Measurements from ENCODE around the gene LAMA2.

LAMA2 gene

DNA sequence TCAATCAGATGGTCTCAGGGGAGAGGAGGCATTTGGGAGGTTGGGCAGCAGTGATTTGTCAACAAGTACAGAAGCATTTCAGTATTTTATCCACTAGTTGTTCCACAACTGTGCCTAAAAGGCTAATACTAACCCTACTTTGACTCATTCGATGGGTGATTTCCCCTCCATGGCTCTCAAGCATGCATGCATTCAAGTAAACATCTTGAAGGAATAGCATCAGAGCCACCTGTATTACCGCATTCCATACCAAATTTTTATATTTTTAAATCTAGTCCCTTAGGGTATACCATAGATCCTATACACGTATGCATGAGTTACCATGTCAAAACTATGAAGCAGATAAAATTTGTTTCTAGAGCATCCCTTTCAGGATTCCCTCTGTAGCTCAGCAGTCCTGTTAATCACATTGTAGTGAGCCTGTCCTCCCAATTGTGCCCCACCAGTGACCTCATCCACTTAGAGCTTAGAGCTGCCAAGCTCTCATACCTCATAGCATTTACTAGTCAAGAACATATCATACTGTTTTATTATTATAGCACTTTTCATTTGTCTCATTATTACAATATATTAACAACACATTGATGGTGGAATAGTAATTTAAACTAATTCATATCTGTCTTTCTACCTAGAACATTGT lies 213.8 kb downstream of the LAMA2 start:
- DNase-seq: no peak

DNA sequence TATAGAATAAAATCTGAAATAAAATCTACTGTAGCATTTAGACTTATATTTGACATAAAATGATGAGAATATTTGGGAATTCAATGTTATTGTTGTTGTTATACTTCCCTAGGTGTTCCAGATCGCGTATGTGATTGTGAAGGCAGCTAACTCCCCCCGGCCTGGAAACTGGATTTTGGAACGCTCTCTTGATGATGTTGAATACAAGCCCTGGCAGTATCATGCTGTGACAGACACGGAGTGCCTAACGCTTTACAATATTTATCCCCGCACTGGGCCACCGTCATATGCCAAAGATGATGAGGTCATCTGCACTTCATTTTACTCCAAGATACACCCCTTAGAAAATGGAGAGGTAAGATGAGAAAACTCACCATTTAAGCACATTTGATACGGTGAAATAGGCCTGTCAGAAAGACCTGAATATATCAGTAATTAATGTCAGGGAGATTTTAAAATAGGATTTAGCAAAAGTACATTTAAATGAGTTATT lies 215.2 kb downstream of the LAMA2 start:
- no peak for DNase-seq

DNA sequence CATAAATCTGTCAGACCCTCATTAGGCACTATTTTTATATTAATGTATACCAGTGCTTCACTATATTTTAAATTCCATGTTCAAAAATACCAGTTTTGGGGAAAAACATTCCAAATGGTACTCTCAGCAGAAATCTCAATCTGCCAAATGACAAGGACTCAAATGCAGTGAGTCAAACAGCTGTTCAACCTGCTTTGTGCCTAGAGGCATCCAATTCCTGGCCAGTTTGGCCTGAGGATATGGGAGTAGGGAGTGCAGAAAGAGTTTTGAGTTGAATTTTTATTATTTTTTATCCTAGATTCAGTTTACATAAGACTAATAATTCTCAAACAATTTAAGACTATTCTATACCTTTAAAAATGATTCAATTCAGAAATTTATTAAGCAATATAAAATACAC lies 216.8 kb downstream of the LAMA2 start:
- no peak for DNase-seq

DNA sequence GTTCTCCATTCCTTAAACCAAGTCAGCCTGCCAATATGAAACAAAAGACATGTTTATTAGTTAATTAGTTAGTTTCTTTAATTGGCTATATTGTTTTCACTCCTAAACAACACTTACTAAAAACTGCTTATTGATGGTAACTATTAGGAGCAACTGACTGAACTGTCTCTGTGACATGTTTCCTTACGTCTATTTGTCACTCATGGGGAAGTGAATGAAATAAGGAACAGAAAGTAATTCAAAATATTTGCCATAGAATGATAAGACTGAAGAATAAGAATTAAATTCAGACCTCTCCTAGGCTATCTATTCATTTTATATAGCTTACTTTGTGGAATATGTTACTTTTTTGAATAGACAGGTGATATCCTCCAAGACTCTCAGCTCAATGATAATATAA lies 217.2 kb downstream of the LAMA2 start:
- no peak for DNase-seq

DNA sequence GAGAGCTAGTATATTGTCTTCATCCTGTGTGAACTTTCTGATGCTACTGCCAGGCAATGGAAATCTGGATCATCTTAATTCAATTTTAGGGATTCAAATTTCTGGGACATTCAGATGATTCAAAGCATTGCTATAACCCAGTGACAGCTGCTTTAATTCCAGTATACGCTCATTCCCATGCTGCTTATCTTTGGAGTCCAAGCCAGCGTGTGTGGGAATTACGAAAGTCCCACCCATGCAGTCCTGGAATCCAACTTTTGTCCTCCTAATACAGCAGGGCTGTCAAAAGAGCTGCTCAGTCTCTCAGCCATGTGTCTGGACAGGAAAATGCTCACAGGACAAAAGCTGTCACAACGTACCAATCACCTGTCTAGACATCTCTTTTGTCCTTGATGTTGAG lies 219.8 kb downstream of the LAMA2 start:
- DNase-seq: no peak

DNA sequence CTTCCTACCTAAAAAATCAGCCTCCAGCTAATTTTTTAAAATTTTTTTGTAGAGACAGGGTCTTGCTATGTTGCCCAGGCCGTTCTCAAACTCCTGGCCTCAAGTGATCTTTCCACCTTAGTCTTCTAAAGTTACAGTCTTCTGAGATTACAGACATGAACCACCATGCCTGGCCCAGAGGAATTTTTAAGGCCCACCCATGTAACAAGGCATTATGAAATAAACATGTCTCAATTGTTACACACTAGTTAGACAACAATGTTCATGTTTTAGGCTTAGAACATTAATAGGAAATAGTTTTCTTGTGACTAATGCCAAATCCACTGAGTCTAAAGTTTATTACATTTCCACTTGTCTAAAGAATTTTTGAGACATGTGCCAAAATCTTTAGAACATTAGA lies 221.2 kb downstream of the LAMA2 start:
- DNase-seq: no peak

DNA sequence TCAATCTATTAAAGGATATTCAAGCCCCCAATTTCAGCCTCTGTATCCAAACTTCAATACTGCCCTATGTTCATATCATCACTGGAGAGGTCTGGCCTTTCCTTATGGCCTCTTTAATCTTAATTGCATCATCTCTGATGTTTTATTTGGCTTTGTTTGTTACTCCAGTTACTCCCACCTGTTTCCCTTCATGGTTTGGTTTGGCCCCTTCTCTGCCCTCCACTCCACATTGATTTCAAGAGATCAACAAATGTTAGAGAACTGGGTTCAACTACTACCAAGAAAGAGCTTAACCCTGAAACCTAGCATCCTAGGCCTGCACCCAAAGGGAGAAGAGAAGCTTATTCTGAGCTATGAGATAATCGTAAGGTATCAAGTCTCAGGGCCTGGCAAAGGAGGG lies 221.6 kb downstream of the LAMA2 start:
- DNase-seq: no peak

DNA sequence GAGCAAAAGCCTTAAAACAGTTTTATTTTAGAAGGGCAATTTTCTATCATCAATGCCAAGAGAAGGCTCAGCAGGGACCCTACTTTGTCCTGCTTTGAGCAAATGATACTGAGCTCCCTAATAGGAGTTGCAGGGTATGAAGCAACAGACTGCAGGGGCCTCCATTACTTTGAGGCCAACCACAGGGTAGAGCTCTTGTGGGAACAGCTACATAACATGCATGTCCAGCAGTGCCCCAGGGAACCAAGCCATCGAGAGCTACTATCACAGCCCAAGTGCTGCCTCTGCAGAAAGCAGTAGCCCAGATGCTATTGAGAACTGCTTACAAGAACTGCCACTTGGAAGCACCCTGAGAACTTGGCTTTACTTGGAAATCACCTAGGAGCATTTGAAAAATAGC lies 222.1 kb downstream of the LAMA2 start:
- DNase-seq: no peak

DNA sequence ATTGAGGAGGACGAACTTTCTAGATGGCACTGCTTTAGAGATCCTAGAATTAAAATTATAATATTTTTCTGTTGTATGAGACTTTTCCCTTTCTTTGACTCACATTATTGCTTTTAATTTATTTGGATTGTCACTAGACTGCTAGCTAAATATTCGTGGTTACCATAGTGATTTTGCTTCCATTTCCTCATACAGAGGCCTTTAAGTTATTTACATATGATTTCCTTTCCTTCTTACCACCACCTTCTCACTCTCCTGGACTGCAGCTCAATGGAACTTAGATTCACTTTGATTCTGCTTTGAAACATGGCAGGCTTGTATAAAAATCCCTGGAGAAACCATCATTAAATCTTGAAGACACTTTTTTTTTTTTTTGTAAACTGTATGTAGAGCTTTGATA lies 222.9 kb downstream of the LAMA2 start:
- no peak for DNase-seq

DNA sequence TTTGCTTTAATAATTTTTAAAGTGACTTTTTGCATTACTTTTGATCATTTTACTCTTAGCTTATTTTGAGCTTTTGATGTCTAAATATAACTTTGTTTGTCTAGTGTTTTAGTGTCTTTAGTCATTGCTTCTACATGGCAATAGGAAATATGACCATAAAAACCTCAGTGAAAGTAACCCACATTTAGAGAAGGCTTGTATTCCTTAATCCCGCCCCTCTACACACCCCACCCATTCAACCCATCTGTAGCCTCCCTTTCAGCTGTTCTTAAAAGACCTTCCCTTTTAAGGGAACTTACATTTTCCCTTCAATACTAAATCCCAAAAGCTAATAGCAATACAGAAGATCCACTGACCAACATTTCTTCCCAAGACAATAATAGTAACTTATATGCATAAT lies 225.4 kb downstream of the LAMA2 start:
- no peak for DNase-seq

DNA sequence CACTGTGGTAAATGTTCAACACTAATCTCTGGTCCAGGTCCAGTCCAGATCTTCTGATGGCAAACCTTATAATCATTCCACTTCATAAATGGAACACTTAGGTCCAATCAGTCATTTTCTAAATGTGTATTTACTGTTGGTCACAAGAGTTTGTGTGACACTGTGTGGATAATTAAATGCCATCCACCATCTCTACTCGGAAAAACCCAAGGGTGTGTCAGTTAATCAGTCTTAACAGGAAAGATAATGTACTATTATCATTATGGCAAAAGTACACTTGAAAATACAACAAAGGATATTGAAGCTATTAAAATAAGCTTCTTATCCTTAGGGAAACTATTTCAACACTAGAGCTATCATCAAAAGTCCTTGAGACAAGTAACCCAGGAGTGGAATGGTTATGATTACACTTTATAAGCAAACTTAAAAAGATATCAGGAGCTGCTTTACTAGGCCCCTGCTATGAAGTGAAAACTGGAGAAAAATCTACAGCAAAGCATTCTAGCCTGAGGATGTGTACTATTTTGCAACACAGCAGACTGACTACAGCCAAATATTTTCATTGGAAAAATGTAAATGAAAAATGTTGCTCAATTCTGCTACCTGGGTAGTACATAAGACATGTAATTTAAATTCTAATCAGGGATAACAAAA lies 227.9 kb downstream of the LAMA2 start:
- DNase-seq: no peak

DNA sequence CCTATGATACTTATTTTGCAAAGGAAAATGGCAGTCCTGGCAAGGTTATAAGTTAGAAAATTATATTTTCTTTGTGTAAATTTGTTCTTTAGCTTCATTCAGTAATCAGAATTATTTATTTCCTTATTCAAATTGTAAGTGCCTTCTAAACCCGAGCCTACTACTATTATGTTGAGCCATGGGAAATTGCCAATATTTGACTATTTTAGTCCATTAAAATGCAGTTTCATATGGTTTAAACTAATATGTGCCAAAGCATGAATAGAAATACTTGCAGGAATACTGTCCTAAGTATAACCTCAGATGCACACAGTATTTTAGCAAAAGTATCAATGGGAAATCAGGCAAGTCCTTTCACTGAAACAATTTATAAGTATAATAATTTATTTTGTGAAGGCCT lies 228.4 kb downstream of the LAMA2 start:
- no peak for DNase-seq

DNA sequence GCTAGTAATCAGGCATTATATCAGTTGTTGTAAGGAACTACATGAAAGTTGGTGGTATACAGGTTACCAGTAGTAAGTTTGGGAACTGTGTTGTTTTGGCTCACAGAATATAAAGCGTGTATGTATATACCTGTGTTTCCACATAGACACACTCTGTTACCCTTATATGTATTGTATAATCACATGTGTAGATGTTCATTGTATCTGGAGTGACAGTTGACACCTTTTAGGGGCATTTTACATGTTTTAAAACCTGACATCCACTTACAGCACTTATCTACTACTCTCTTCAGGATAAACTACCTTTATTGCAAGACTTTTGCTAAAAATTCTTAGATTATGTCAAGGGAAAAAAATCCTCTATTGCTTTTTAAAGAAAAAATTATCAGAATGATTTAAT lies 228.9 kb downstream of the LAMA2 start:
- DNase-seq: no peak

DNA sequence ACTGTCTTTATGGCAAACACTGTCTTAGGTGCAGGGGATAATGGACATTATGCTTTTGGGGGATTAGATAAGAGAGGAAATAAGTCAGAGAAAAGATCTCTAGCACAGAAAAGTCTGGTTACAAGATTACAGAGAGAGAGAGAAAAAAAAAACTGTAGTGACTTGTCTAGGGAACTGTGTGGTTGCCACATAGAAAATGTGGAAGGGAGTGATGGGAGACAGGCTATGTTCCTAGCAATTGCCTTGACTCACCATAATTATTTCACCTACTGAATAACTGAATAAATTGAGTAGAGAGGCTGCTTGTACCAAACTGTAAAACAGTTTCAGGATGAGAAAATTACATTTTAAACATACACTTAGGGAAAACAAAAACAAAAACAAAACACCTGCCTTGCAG lies 229.7 kb downstream of the LAMA2 start:
- DNase-seq: no peak

DNA sequence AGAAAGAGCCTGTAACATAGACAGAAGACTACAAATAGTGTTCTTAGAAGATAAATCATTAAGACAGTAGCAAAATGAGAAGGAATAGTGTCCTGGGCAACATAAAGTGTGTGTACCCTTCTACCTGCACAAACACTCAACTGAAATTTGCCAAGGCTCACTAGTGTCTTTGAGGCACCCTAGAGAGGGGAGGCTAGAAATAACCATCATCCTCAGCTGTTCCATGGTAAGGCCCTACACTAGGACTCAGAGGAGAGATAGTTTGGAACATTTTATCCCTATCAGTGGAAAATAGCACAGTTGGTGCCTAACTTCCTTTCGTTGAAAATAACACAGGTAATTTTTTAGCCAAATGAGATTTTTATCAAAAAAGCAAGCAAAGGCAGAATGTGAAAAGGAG lies 230.7 kb downstream of the LAMA2 start:
- DNase-seq: no peak

DNA sequence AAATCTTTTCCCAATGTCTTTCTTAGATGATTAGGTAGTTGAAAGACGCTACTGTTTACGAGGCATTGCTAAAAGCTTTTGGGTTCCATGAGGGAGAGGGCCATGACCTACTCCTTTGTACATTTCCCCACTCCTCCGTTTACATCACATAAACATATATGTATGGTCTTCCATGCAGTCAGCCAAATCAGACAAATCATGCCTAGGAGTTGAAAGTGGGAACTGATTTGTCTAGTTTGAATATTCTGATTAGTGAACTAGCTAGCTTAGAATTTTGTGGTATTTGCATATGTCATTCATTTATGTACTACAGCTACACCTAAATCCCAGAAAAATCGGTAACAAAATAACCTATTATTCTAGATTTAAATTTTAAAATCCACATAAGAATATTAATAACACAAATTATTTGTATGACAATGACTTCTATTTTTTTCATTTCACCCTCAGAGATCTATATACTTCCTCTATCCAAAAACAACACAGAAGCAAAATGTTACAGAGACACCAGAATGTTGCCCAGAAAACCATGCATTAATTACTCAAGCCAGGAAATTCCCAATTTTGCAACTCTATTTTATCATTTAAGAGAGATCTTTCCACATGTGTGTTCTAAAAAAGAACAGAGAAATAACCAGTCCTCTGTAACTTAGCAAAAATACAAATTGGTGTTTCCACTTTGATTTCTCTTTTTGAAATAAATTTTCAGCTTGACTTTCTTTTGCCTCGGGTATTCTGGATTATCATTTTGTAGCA lies 231.9 kb downstream of the LAMA2 start:
- DNase-seq: no peak

DNA sequence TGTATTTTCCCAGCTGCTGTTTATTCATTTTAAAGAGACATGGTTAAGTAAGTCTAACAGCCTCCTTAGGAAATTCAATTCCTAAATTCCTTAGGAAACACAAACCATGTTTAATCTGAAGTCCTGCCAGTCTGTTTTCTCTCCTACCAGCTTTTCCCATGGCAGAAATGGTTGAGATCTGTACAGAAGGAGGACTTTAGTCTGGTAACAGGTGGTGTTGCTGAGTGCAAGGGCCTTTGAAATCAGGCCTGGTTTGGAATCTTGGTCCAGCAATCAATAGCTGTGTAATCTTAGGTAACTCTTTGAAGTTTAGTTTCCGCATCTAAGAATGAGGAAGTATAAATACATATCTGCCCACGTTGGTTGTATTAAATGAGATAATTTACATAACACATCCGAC lies 232.5 kb downstream of the LAMA2 start:
- no peak for DNase-seq

DNA sequence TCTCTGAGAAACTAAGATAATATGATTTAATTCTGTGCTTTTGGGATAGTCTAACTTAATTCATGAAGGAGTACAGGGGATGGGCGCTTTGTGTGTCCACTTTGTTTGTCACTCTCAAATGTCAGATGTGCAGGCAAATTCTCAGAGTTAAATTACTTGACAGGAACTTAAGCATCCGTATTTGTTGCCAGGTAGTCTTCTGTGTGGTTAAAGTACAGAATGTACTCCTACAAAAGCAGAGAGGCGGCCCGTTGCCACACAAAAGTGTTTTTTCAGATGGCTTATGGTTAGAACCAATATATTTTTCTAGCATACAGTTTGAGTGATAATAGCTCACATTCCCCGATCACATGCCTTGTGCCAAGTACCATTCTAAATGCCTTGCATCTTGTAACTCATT lies 234.4 kb downstream of the LAMA2 start:
- DNase-seq: no peak

DNA sequence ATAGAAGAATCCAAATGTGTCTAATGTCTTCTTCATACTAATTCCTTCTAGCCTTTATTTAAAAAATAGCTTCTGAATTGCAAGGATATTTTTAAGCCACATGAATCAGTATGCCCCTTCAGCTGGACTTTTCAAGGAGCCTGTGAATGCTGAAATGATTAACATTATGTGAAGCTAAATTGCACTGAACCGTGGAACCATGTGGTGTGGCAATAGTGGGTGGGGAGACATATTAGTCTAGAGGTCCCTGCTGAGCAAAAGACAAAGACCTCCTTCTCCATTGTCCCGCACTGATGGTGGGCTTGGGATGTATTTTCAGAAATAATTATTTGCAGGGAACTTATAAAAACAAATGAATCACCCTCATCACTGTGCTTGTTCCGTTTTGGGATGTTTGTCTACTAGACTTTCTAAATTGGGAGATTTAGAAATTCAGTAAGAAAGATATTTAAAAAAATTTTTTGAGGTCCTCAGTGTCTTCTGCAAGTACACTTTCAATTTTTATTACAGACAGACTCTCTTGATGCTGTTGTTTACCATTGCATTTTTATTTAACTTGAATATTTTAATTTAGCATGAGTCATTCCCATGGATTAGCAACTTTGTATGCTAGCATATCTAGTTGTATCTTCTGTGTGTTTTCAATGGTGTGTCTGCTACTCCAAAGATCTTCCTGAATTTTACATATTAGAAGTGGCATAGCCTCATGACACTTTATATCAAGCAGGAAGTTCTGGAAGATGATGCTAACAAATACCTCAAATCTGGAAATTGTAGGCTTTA lies 238.1 kb downstream of the LAMA2 start:
- no peak for DNase-seq

DNA sequence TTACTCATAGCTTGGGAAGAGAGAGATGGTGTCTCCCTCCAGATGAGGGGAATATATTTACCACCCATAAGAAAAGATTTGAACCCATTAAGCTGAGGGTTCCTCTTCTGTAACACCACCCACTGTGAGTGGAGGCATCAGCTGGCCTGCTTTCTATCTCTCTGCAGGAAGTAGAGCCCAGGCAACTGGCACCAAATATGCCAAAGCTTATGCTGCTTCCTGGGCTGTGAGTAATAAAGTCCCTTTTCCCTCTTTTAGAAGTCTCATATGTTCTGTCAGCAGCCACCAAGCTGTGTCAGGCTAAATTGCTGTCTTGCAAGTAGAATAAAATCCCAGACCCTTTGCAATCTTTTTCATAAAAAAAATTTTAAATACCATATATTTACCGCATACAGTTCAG lies 241.4 kb downstream of the LAMA2 start:
- DNase-seq: no peak

DNA sequence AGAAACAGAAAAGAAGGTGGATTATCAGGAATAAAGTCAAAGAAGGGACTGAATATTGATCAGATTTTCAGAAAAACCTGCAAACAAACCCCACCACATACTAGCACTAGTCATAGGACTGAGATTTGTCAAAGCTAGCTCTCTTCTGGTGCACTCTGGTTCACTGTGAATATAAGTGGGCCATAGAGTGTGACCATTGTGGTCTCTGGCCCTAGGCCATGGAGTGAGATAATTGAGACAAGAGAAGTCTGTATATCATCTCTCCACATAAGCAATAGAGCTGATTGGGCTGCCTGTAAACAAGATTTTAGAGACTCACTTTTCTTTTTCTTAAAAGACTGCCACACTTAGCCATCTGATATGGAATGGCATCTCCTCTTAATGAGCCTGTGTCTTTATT lies 247.2 kb downstream of the LAMA2 start:
- DNase-seq: no peak

DNA sequence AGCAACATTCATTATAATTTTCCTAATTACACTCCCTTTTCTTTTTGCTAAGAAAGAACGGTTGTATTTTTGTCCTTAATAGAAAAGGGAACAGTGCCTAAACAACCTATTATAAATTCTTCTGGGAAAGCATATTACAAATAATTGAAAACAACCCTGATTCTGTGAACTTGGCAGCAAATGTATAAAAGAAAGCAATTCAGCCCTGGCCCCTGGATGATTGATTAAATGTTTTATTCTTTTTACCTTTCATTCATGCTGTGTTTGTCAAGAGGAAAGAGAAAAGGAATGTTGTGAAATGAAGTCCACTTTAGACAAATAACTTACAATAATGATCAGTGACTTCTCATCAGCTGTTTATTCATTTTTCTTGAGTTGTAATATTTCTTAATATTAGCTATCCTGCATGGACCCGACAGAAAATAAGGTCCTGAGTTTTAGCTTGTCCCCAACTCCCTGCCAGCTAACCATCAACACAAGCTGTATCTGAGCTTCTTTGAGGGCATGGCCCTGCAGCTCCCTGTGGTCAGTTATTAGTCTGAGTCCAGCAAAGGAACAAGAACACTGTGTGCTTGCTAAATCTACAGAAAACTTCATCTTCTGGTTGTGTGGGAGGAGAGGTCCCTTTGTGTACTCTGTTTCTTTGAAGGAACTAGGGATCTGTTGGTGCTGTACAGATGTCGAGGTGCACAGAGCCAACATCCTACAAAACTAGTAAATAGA lies 248.2 kb downstream of the LAMA2 start:
- DNase-seq: no peak

DNA sequence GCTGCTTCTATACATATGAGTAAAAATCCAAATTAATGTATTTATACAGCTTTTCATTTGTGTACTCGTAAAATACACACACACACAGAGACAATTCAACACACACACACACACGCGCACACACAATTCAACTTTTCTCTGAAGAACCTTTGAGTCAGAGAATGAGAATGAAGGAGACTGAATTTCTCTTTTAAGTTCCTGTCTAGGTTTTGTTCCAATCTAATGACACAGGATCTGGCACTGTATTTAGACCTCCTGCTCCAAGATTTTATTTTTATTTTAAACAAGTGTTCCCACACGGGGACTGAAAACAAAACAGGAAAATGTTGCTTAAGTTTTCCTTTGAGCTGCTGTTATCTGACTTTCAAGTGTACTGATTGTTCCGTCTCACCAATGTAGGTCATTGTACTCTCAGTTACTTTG lies 250.8 kb downstream of the LAMA2 start:
- DNase-seq: no peak

All from hematopoietic multipotent progenitor cell treated with erythropoietin and hydrocortisone succinate and interleukin-3 and kit ligand, for 6 days (in vitro differentiated cells).